Fibroblast of pulmonary artery (primary cell): Measurements from ENCODE around the gene RGS6.

Source experiments
- DNase-seq: peaks from one replicate; pipeline ENCODE4 v3.0.0-alpha.2; 2010; ENCODE audit warnings: low read depth
- H3K4me3 ChIP-seq: replicated peaks from 2 replicates; pipeline ENCODE4 v1.5.1; 2011; ENCODE audit warnings: low read depth, mild to moderate bottlenecking, control low read depth, low read length, moderate library complexity
- CTCF ChIP-seq: IDR thresholded peaks from 2 replicates; pipeline ENCODE4 v1.5.1; 2011; ENCODE audit warnings: mild to moderate bottlenecking, control low read depth, low read length, inconsistent platforms; ENCODE audit errors: missing control alignments

The RGS6 gene

GRCh38 chr14:72177251-72177650, 245.0 kb downstream of the RGS6 start:
- DNase-seq: no peak
- H3K4me3 ChIP-seq: no peak overlapping the region
- no peak for TF ChIP-seq CTCF

- H3K4me3 ChIP-seq: no peak overlapping the region
- no peak for TF ChIP-seq CTCF
- no peak for DNase-seq
These were observed 246.3 kb downstream of the RGS6 start for GRCh38 chr14:72178517-72178916.

GRCh38 chr14:72182708-72183432, 250.6 kb downstream of the RGS6 start:
- TF ChIP-seq CTCF: no peak
- no peak overlapping the region for H3K4me3 ChIP-seq
- no peak for DNase-seq

- TF ChIP-seq CTCF: no peak
- DNase-seq: no peak
These were observed 251.4 kb downstream of the RGS6 start for GRCh38 chr14:72183631-72184030.

GRCh38 chr14:72186523-72186922, 254.3 kb downstream of the RGS6 start:
- H3K4me3 ChIP-seq: no peak overlapping the region
- no peak for TF ChIP-seq CTCF
- no peak for DNase-seq

More at GRCh38 chr14:72183631-72184030, 251.4 kb downstream of the RGS6 start:
- no peak overlapping the region for H3K4me3 ChIP-seq

- DNase-seq: no peak
- no peak for TF ChIP-seq CTCF
These were observed 264.2 kb downstream of the RGS6 start for GRCh38 chr14:72196237-72197015.

More at GRCh38 chr14:72196237-72197015, 264.2 kb downstream of the RGS6 start:
- no peak overlapping the region for H3K4me3 ChIP-seq
